ENCODE data around the gene WWC2. TPM values are rescaled to one million over a fixed set of nuclear protein-coding genes. Genes with fewer than 3 reads are reported as not detected.

WWC2 gene
- total RNA-seq, 1 experiment from 2014 or later, result 82.8 TPM

DNA sequence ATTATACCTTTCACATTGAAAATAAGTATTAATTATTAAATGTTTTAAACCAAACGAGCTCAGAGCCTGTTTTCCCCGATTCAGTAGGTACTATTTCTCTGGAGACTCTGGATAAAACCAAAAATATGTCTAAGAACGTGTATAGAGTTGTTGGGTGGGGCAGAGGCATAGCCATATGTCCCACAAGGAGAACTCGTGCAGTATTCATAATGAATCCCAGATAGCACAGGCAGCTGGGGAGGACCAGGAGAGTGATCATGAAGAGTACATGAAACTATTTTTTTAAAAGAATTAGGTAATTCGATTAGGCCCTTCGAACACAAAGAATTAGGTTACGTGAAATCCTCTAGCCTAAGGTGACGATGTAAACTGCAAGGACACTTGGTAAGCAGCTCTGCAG, 145.0 kb downstream of the WWC2 start:
- Histone ChIP-seq H3K9me3 (ENCODE audit: low read depth, low read length, poor library complexity, severe bottlenecking) (no peaks in the 10 kb centered on the region), H3K4me3 (ENCODE audit: low read depth, low read length, poor library complexity, severe bottlenecking) (no peak overlapping the region), H3K4me1 (ENCODE audit: insufficient read depth, low read length, poor library complexity, severe bottlenecking) (peaks cover 8% of the 10 kb centered on the region), H3K27ac (ENCODE audit: low read depth, low read length, poor library complexity, severe bottlenecking) (no peak overlapping the region), H3K36me3 (ENCODE audit: insufficient read depth, low read length, poor library complexity, severe bottlenecking) (peaks cover 44% of the 10 kb centered on the region), H3K27me3 (replicated peaks; ENCODE audit: insufficient read depth, low read depth, low read length, poor library complexity) (no peaks in the 10 kb centered on the region)
- ChIA-PET CTCF (no interaction called here), POLR2A (ENCODE audit: low non-redundant PET) (no interaction called here)
- intact Hi-C loops (cut with micrococcal nuclease; ENCODE audit: unreplicated experiment), result no loop called here
- no TSS peak for BruUV-seq (replicated peaks)
- TF ChIP-seq, protein P1, sequence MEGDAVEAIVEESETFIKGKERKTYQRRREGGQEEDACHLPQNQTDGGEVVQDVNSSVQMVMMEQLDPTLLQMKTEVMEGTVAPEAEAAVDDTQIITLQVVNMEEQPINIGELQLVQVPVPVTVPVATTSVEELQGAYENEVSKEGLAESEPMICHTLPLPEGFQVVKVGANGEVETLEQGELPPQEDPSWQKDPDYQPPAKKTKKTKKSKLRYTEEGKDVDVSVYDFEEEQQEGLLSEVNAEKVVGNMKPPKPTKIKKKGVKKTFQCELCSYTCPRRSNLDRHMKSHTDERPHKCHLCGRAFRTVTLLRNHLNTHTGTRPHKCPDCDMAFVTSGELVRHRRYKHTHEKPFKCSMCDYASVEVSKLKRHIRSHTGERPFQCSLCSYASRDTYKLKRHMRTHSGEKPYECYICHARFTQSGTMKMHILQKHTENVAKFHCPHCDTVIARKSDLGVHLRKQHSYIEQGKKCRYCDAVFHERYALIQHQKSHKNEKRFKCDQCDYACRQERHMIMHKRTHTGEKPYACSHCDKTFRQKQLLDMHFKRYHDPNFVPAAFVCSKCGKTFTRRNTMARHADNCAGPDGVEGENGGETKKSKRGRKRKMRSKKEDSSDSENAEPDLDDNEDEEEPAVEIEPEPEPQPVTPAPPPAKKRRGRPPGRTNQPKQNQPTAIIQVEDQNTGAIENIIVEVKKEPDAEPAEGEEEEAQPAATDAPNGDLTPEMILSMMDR (conservative IDR thresholded peaks at IDR 0.05; ENCODE audit: low read depth, low read length), result no peak
- TF ChIP-seq EZH2 (IDR thresholded peaks at IDR 0.05; ENCODE audit: borderline replicate concordance, low read depth, low read length, poor library complexity, severe bottlenecking), result no peak
- DNase-seq (ENCODE audit: low spot score), result no peak

GRCh38 chr4:183244506-183244905, 145.4 kb downstream of the WWC2 start:
- DNase-seq (ENCODE audit: low spot score), result no peak
- peaks cover 8% of the 10 kb centered on the region for H3K4me1 ChIP-seq (ENCODE audit: insufficient read depth, low read length, poor library complexity, severe bottlenecking)
- peaks cover 44% of the 10 kb centered on the region for H3K36me3 ChIP-seq (ENCODE audit: insufficient read depth, low read length, poor library complexity, severe bottlenecking)
- ChIA-PET CTCF (no interaction called here), POLR2A (ENCODE audit: low non-redundant PET) (no interaction called here)
- intact Hi-C loops (cut with micrococcal nuclease; ENCODE audit: unreplicated experiment), result no loop called here
- no peak for TF ChIP-seq EZH2 (IDR thresholded peaks at IDR 0.05; ENCODE audit: borderline replicate concordance, low read depth, low read length, poor library complexity, severe bottlenecking)
- TF ChIP-seq, protein P1 (conservative IDR thresholded peaks at IDR 0.05; ENCODE audit: low read depth, low read length), result no peak
- no peak overlapping the region for H3K4me3 ChIP-seq (ENCODE audit: low read depth, low read length, poor library complexity, severe bottlenecking)
- H3K9me3 ChIP-seq (ENCODE audit: low read depth, low read length, poor library complexity, severe bottlenecking), result no peaks in the 10 kb centered on the region
- BruUV-seq (replicated peaks), result no TSS peak
- no peaks in the 10 kb centered on the region for H3K27me3 ChIP-seq (replicated peaks; ENCODE audit: insufficient read depth, low read depth, low read length, poor library complexity)
- H3K27ac ChIP-seq (ENCODE audit: low read depth, low read length, poor library complexity, severe bottlenecking), result no peak overlapping the region

DNA sequence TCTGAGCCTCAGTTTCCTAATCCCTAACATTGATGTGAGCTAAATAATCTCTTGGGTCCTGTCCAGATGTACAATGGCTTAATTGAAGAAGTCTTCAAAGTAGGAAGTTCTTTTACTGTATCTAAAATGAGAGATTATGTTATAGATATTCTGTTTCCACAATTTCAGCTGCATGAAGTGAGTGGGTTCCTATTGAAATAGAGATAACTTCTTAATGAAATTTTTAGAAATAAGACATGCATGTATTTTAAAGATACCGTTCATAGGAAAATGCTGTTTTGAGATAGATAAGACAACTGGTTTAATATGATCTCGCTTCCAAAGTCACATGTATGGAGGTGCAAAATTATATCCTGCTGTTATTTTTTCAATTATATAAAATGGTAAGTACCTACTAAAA, 149.1 kb downstream of the WWC2 start:
- Histone ChIP-seq H3K27ac (ENCODE audit: low read depth, low read length, poor library complexity, severe bottlenecking) (no peak overlapping the region), H3K27me3 (replicated peaks; ENCODE audit: insufficient read depth, low read depth, low read length, poor library complexity) (no peaks in the 10 kb centered on the region), H3K9me3 (ENCODE audit: low read depth, low read length, poor library complexity, severe bottlenecking) (no peaks in the 10 kb centered on the region), H3K4me1 (ENCODE audit: insufficient read depth, low read length, poor library complexity, severe bottlenecking) (peaks cover 8% of the 10 kb centered on the region), H3K4me3 (ENCODE audit: low read depth, low read length, poor library complexity, severe bottlenecking) (no peak overlapping the region), H3K36me3 (ENCODE audit: insufficient read depth, low read length, poor library complexity, severe bottlenecking) (peaks cover 51% of the 10 kb centered on the region)
- no peak for TF ChIP-seq EZH2 (IDR thresholded peaks at IDR 0.05; ENCODE audit: borderline replicate concordance, low read depth, low read length, poor library complexity, severe bottlenecking)
- TF ChIP-seq, protein P1 (conservative IDR thresholded peaks at IDR 0.05; ENCODE audit: low read depth, low read length), result no peak
- no peak for DNase-seq (ENCODE audit: low spot score)
- intact Hi-C loops (cut with micrococcal nuclease; ENCODE audit: unreplicated experiment), result no loop called here
- ChIA-PET POLR2A (ENCODE audit: low non-redundant PET) (no interaction called here), CTCF (interaction anchor here (3.4 kb wide), 1 partner anchor 175 kb away, joined by 23 read pairs; no protein-coding TSS in a partner anchor)
- no TSS peak for BruUV-seq (replicated peaks)
